SK-N-SH (cell line): ENCODE results near the gene SLC6A8. TPM values are rescaled to one million over a fixed set of nuclear protein-coding genes. Genes with fewer than 3 reads are reported as not detected.

Source experiments
- CTCF ChIA-PET: fragments of 300-600, 350-600 bp; formaldehyde crosslinking; extraction: SDS; loops from one replicate; lab custom pipeline; 2021; lab: Yijun Ruan, JAX
- POLR2A ChIA-PET: fragments of 350-600 bp; sonication (Branson Sonifier 250); formaldehyde crosslinking; extraction: SDS; loops from one replicate; lab custom pipeline; 2020; ENCODE audit warnings: antibody characterized with exemption, inconsistent platforms; lab: Yijun Ruan, JAX
- DNase-seq: peaks from one replicate; pipeline ENCODE4 v3.0.0; 2012
- H2AFZ ChIP-seq: fragments of 200-600 bp; sonication (generic); 2 replicates; pipeline ENCODE4 v1.8.1; 2016; ENCODE audit warnings: antibody characterized with exemption, mild to moderate bottlenecking, low read depth
- H3F3A ChIP-seq: fragments of 200-600 bp; sonication (generic); replicated peaks from 2 replicates; pipeline ENCODE3; 2016; ENCODE audit warnings: antibody characterized with exemption, mild to moderate bottlenecking; ENCODE audit not compliant: insufficient read depth
- H3K27ac ChIP-seq, 2 experiments: fragments of 200-500 bp in 1 of 2; fragments of 200-600 bp in 1 of 2; sonication (Bioruptor generic) in 1 of 2; sonication (generic), shearing (Covaris generic) in 1 of 2; 2 replicates each; pipeline versions ENCODE4 v1.5.1 to v1.6.1; 2014 to 2016; ENCODE audit warnings: low read depth in 2 of 2, inconsistent platforms in 1 of 2, low read length in 1 of 2, mild to moderate bottlenecking in 1 of 2, mixed read lengths in 1 of 2
- H3K27me3 ChIP-seq: fragments of 200-600 bp; sonication (generic), shearing (Covaris generic); 2 replicates; pipeline ENCODE4 v1.6.1; 2016; ENCODE audit warnings: mixed run types; ENCODE audit not compliant: insufficient read depth
- H3K36me3 ChIP-seq, 2 experiments: fragments of 200-500 bp in 1 of 2; fragments of 200-600 bp in 1 of 2; sonication (Bioruptor generic) in 1 of 2; sonication (generic) in 1 of 2; replicated peaks in 1 of 2; 2 replicates each; pipeline versions ENCODE3 to v1.5.1; 2014 to 2016; ENCODE audit warnings: low read length in 1 of 2, mild to moderate bottlenecking in 1 of 2; ENCODE audit not compliant: insufficient read depth in 2 of 2, control insufficient read depth in 1 of 2
- H3K4me1 ChIP-seq, 2 experiments: fragments of 200-500 bp in 1 of 2; fragments of 200-600 bp in 1 of 2; sonication (Bioruptor generic) in 1 of 2; sonication (generic), shearing (Covaris generic) in 1 of 2; 2 replicates each; pipeline versions ENCODE4 v1.5.1 to v1.6.1; 2014 to 2016; ENCODE audit warnings: low read depth in 1 of 2, low read length in 1 of 2, mixed run types in 1 of 2; ENCODE audit not compliant: insufficient read depth in 2 of 2, control insufficient read depth in 1 of 2
- H3K4me2 ChIP-seq: fragments of 200-600 bp; sonication (generic), shearing (Covaris generic); 2 replicates; pipeline ENCODE4 v1.6.1; 2017; ENCODE audit warnings: mixed run types
- H3K4me3 ChIP-seq, 2 experiments: fragments of 200-500 bp in 1 of 2; fragments of 200-600 bp in 1 of 2; sonication (Bioruptor generic) in 1 of 2; sonication (generic), shearing (Covaris generic) in 1 of 2; 2 replicates each; pipeline versions ENCODE4 v1.5.1 to v1.8.1; 2014 to 2016; ENCODE audit warnings: low read depth in 2 of 2, inconsistent platforms in 1 of 2, low read length in 1 of 2, mild to moderate bottlenecking in 1 of 2, mixed read lengths in 1 of 2, moderate library complexity in 1 of 2
- H3K79me2 ChIP-seq: fragments of 200-600 bp; sonication (generic); 2 replicates; pipeline ENCODE4 v1.8.1; 2017; ENCODE audit warnings: mild to moderate bottlenecking; ENCODE audit not compliant: insufficient read depth
- H3K9ac ChIP-seq: fragments of 200-600 bp; sonication (generic); 2 replicates; pipeline ENCODE4 v1.6.1; 2017; ENCODE audit warnings: mixed run types
- H3K9me2 ChIP-seq: fragments of 200-600 bp; sonication (generic); 2 replicates; pipeline ENCODE4 v1.6.1; 2017; ENCODE audit warnings: mixed run types
- H3K9me3 ChIP-seq: fragments of 200-600 bp; sonication (generic); 2 replicates; pipeline ENCODE4 v1.6.1; 2017; ENCODE audit warnings: mixed run types, mild to moderate bottlenecking, moderate library complexity
- H4K20me1 ChIP-seq: fragments of 200-600 bp; sonication (generic); 2 replicates; pipeline ENCODE4 v1.6.1; 2017; ENCODE audit warnings: mild to moderate bottlenecking, mixed run types; ENCODE audit not compliant: insufficient read depth
- CHD2 ChIP-seq: fragments of 150-350 bp; IDR thresholded peaks from 2 replicates; pipeline ENCODE4 v1.6.1; 2018; ENCODE audit warnings: low read length; ENCODE audit not compliant: partially characterized antibody
- ELF1 ChIP-seq: IDR thresholded peaks from 2 replicates; pipeline ENCODE4 v1.4.0; 2012
- EZH2phosphoT487 ChIP-seq: fragments of 200-600 bp; sonication (generic); IDR thresholded peaks from 2 replicates; pipeline ENCODE4 v1.6.1; 2017; ENCODE audit warnings: low read depth, mixed run types, mild to moderate bottlenecking, antibody characterized with exemption, moderate library complexity, borderline replicate concordance
- FOSL2 ChIP-seq: IDR thresholded peaks from 2 replicates; pipeline ENCODE4 v1.4.0; 2012; ENCODE audit warnings: low read depth, mild to moderate bottlenecking, moderate library complexity, borderline replicate concordance
- GABPA ChIP-seq: IDR thresholded peaks from 2 replicates; pipeline ENCODE4 v1.4.0; 2012; ENCODE audit warnings: low read depth, mild to moderate bottlenecking
- GATA2 ChIP-seq: sonication (generic); formaldehyde crosslinking; IDR thresholded peaks from 2 replicates; pipeline ENCODE4 v1.5.0; 2020; ENCODE audit warnings: mild to moderate bottlenecking, missing genetic modification reagents
- POLR2AphosphoS5 ChIP-seq: IDR thresholded peaks from 2 replicates; pipeline ENCODE4 v1.6.1; 2012; ENCODE audit warnings: low read depth, low read length
- RFX5 ChIP-seq: IDR thresholded peaks from 2 replicates; pipeline ENCODE4 v1.6.1; 2012; ENCODE audit warnings: mild to moderate bottlenecking, improper control_type of control experiment, low read length
- RXRA ChIP-seq: IDR thresholded peaks from 2 replicates; pipeline ENCODE4 v1.4.0; 2012; ENCODE audit warnings: low read depth, mild to moderate bottlenecking, borderline replicate concordance
- SIN3A ChIP-seq: IDR thresholded peaks from 2 replicates; pipeline ENCODE4 v1.6.1; 2012; ENCODE audit warnings: low read depth, mild to moderate bottlenecking, low read length, moderate library complexity, borderline replicate concordance
- TAF1 ChIP-seq: IDR thresholded peaks from 2 replicates; pipeline ENCODE4 v1.6.1; 2012; ENCODE audit warnings: low read depth, mild to moderate bottlenecking, low read length, moderate library complexity, borderline replicate concordance
- TEAD4 ChIP-seq: IDR thresholded peaks from 2 replicates; pipeline ENCODE4 v1.4.0; 2012; ENCODE audit warnings: mild to moderate bottlenecking, borderline replicate concordance; ENCODE audit not compliant: insufficient read depth
- WGBS: methylation state at CpG from one replicate; pipeline ENCODE4 v1.1.6; 2017; ENCODE audit warnings: low lambda C conversion rate; 5-methylcytosine and 5-hydroxymethylcytosine counted together
- polyA plus RNA-seq, 3 experiments: library from polyadenylated mRNA; depleted of rRNA; stranded (reverse); fragments of >200 nt; gene quantifications; 2 replicates each; pipeline ENCODE4 v1.2.3, GENCODE V29; 2012
- TF ChIP-seq, protein P1 (sequence below): fragments of 200-600 bp; sonication (generic); IDR thresholded peaks from 2 replicates; pipeline ENCODE4 v1.6.1; 2017; ENCODE audit warnings: antibody characterized with exemption, mild to moderate bottlenecking, moderate library complexity
- TF ChIP-seq, protein P2 (sequence below): fragments of 150-350 bp; IDR thresholded peaks from 2 replicates; pipeline ENCODE4 v1.6.1; 2016; ENCODE audit warnings: mild to moderate bottlenecking, low read depth, low read length
- TF ChIP-seq, protein P3 (sequence below): IDR thresholded peaks from 2 replicates; pipeline ENCODE4 v1.4.0; 2012; ENCODE audit warnings: low read depth
- TF ChIP-seq, protein P4 (sequence below): IDR thresholded peaks from 2 replicates; pipeline ENCODE4 v1.6.1; 2012; ENCODE audit warnings: mild to moderate bottlenecking, low read depth, low read length, moderate library complexity

SLC6A8 gene
- polyA plus RNA-seq, 1 of the 3 experiments (the other 2 are of a cell fraction) = 30.8 TPM

DNA sequence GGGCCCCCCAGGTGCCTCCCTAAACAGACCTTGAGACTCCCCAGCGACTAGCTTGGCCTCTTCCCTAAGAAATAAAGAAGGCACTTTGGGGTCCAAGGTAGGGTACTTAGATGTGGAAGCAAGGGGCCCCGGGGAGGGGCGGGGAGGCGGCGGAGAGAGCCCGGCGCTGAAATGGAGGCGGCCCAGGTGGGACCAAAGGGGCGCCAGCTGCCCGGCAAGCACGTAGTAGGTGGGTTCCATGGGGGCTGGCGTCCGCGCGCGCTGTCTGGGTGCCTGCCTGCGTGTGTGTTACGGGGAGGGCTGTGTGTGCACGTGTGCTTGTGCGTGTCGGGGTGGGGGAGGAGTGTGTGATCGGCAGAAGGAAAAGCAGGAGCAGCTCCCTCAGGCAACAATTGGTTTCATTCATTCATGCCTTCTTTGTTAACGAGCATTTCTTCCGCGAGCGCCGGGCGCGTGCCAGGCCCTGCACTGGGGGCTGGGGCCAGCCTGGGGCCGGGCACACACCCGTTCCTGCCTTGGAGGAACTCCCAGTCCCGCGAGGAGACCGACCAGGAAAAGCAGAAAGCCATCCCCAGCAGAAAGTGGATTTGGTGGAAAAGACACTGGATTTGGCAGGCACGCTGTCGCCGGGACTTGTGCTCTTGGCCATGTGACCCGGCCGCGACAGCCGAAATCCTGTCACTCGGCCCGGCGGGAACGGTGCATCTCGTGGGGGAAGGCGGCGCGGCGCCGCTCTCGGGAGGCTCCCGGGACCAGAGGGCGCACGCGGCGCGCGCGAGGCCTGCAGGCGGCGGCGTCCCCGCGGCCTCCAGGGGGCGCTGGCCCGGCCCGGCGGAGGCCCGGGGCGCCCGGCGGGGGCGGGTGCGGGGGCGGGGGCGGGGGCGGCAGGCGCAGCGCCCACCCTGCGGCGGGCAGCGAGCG is 44.0 kb upstream of the SLC6A8 start:
- Histone ChIP-seq H3K9me2 (no peaks in the 10 kb centered on the region), H3K4me1 (peaks cover 0 to 15% of the 10 kb centered on the region in 2 experiments; a peak in 1 of 4 replicates), H3K27me3 (peaks cover 69% of the 10 kb centered on the region), H3K9me3 (no peaks in the 10 kb centered on the region), H4K20me1 (no peaks in the 10 kb centered on the region), H3K36me3 (no peaks in the 10 kb centered on the region), H3K4me3 (peak overlapping the region; percentile 32 to 35; a peak in 3 of 4 replicates), H3K4me2 (peak overlapping the region; percentile 61; the same call in 1 of the 2 replicates), H3K27ac (no peak overlapping the region), H3K79me2 (no peaks in the 10 kb centered on the region)
- peak; percentile 83 for DNase-seq
- POLR2A ChIA-PET = no interaction called here
- TF ChIP-seq, protein P1, sequence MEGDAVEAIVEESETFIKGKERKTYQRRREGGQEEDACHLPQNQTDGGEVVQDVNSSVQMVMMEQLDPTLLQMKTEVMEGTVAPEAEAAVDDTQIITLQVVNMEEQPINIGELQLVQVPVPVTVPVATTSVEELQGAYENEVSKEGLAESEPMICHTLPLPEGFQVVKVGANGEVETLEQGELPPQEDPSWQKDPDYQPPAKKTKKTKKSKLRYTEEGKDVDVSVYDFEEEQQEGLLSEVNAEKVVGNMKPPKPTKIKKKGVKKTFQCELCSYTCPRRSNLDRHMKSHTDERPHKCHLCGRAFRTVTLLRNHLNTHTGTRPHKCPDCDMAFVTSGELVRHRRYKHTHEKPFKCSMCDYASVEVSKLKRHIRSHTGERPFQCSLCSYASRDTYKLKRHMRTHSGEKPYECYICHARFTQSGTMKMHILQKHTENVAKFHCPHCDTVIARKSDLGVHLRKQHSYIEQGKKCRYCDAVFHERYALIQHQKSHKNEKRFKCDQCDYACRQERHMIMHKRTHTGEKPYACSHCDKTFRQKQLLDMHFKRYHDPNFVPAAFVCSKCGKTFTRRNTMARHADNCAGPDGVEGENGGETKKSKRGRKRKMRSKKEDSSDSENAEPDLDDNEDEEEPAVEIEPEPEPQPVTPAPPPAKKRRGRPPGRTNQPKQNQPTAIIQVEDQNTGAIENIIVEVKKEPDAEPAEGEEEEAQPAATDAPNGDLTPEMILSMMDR = peak; percentile 26; the same call in 1 of the 2 replicates
- TF ChIP-seq ELF1 = no peak
- TF ChIP-seq, all 33 proteins: peak for 1
- CTCF ChIA-PET = interaction anchor here (0.8 to 11.0 kb wide), 15 partner anchors 7 to 105 kb away, joined by 3 to 106 read pairs (median 5); no protein-coding TSS in a partner anchor
- WGBS = 10% methylated on average over 22 of the region's 84 CpGs
- Histone ChIP-seq H3F3A (no peaks in the 10 kb centered on the region), H2AFZ (no peak overlapping the region), H3K9ac (no peak overlapping the region)

DNA sequence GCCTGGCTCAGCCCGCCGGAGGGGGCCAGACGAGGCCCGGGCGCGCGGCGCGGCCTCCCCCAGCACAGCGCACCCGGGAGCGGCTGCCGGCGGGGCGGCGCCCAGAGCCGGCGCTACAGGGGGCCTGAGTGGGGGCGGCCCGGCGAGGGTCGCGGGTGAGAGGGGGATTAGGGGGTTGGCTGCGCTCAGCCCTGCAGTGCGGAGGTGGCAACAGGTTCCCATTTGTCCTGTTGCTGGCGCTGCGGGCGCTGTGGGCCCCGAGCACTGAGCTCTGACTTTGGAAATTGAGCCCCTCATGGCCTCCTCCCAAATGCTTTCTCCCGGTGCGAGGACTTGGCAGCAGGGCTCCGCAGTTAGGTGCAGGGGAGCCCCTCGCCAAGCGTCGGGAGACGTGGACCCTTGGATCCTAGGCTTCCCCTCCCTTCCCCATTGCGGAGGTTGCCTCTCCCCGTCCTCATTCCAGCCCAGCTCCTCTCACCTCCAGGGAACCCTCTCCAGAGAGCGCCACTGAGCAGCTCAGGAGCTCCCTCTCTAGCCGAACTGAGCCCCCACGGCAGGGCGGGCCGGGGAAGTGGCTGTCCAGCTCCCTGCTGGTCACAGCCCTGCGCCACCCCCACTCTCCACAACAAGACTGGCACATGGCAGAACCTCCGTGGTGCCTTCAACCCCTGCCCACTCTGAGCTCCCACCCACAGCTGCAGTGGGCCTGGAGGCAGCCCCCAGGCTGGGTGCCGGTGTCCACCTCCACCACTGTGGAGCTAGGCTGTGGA is 43.2 kb upstream of the SLC6A8 start:
- Histone ChIP-seq H3K4me3 (no peak overlapping the region; a peak in 1 of 4 replicates), H3K27me3 (peaks cover 75% of the 10 kb centered on the region), H3K9me2 (no peaks in the 10 kb centered on the region), H3K9me3 (no peaks in the 10 kb centered on the region), H3K9ac (no peak overlapping the region), H3F3A (no peaks in the 10 kb centered on the region), H3K4me1 (peaks cover 0 to 7% of the 10 kb centered on the region in 2 experiments; a peak in 1 of 4 replicates), H4K20me1 (no peaks in the 10 kb centered on the region), H3K27ac (no peak overlapping the region), H2AFZ (no peak overlapping the region), H3K4me2 (no peak overlapping the region), H3K36me3 (no peaks in the 10 kb centered on the region), H3K79me2 (no peaks in the 10 kb centered on the region)
- CTCF ChIA-PET = interaction anchor here (0.6 to 11.0 kb wide), 25 partner anchors 8 to 183 kb away, joined by 3 to 106 read pairs (median 4); partner anchors contain the start of gene HAUS7
- WGBS = 26% methylated on average over 10 of the region's 46 CpGs
- DNase-seq = peak; percentile 69
- POLR2A ChIA-PET = no interaction called here
- TF ChIP-seq GABPA = no peak
- no peak for TF ChIP-seq GATA2 (CRISPR knock-in tag)
- TF ChIP-seq, protein P2, sequence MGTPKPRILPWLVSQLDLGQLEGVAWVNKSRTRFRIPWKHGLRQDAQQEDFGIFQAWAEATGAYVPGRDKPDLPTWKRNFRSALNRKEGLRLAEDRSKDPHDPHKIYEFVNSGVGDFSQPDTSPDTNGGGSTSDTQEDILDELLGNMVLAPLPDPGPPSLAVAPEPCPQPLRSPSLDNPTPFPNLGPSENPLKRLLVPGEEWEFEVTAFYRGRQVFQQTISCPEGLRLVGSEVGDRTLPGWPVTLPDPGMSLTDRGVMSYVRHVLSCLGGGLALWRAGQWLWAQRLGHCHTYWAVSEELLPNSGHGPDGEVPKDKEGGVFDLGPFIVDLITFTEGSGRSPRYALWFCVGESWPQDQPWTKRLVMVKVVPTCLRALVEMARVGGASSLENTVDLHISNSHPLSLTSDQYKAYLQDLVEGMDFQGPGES = no peak
- no peak for TF ChIP-seq SIN3A
- no peak for TF ChIP-seq RXRA
- TF ChIP-seq ELF1 = no peak
- TF ChIP-seq TAF1 = no peak
- TF ChIP-seq, protein P3, sequence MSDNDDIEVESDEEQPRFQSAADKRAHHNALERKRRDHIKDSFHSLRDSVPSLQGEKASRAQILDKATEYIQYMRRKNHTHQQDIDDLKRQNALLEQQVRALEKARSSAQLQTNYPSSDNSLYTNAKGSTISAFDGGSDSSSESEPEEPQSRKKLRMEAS = no peak
- no peak for TF ChIP-seq FOSL2
- no peak for TF ChIP-seq POLR2AphosphoS5
- no peak for TF ChIP-seq RFX5
- TF ChIP-seq CHD2 = no peak
- TF ChIP-seq, protein P4, sequence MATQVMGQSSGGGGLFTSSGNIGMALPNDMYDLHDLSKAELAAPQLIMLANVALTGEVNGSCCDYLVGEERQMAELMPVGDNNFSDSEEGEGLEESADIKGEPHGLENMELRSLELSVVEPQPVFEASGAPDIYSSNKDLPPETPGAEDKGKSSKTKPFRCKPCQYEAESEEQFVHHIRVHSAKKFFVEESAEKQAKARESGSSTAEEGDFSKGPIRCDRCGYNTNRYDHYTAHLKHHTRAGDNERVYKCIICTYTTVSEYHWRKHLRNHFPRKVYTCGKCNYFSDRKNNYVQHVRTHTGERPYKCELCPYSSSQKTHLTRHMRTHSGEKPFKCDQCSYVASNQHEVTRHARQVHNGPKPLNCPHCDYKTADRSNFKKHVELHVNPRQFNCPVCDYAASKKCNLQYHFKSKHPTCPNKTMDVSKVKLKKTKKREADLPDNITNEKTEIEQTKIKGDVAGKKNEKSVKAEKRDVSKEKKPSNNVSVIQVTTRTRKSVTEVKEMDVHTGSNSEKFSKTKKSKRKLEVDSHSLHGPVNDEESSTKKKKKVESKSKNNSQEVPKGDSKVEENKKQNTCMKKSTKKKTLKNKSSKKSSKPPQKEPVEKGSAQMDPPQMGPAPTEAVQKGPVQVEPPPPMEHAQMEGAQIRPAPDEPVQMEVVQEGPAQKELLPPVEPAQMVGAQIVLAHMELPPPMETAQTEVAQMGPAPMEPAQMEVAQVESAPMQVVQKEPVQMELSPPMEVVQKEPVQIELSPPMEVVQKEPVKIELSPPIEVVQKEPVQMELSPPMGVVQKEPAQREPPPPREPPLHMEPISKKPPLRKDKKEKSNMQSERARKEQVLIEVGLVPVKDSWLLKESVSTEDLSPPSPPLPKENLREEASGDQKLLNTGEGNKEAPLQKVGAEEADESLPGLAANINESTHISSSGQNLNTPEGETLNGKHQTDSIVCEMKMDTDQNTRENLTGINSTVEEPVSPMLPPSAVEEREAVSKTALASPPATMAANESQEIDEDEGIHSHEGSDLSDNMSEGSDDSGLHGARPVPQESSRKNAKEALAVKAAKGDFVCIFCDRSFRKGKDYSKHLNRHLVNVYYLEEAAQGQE = no peak
- no peak for TF ChIP-seq TEAD4
- TF ChIP-seq EZH2phosphoT487 = no peak
